Ovary (tissue), 9 donors: Measurements from ENCODE around the gene DNAAF5. TPM values are rescaled to one million over a fixed set of nuclear protein-coding genes. Genes with fewer than 3 reads are reported as not detected.
A peak's percentile ranks its signal among the peaks of the same experiment; 100 is the strongest.

Experiments used
- DNase-seq, 5 donors: peaks; one replicate each; pipeline ENCODE4 v3.0.0-alpha.2; 2019 to 2020
- H3K27ac ChIP-seq, 2 donors: fragments of 200-600 bp; one replicate each; pipeline versions ENCODE4 v1.5.1 to v1.8.0; 2019 to 2022
- H3K27me3 ChIP-seq: fragments of 200-600 bp; one replicate; pipeline ENCODE4 v1.8.0; 2022
- H3K36me3 ChIP-seq: fragments of 200-600 bp; sonication (generic); one replicate; pipeline ENCODE4 v1.5.1; 2019
- H3K4me1 ChIP-seq: one replicate; pipeline ENCODE4 v1.8.1; 2013; ENCODE audit warnings: mild to moderate bottlenecking, moderate library complexity; ENCODE audit not compliant: insufficient read depth
- H3K4me3 ChIP-seq: fragments of 200-600 bp; sonication (generic); one replicate; pipeline ENCODE4 v1.5.1; 2017
- H3K9me3 ChIP-seq, 2 donors: fragments of 200-600 bp in 1 of 2; sonication (generic) in 1 of 2; one replicate each; pipeline versions ENCODE4 v1.5.1 to v1.8.1; 2013 to 2019; ENCODE audit warnings: mild to moderate bottlenecking in 1 of 2, moderate library complexity in 1 of 2
- CTCF ChIP-seq, 3 donors: fragments of 450-650 bp in 2 of 3; fragments of 200-600 bp in 1 of 3; IDR thresholded peaks; one replicate each; pipeline versions ENCODE4 v1.5.1 to v1.8.0; 2016 to 2022; ENCODE audit warnings: antibody characterized with exemption in 3 of 3, mild to moderate bottlenecking in 1 of 3
- EP300 ChIP-seq: sonication (generic); formaldehyde crosslinking; IDR thresholded peaks from one replicate; pipeline ENCODE4 v1.6.1; 2017; ENCODE audit warnings: antibody characterized with exemption
- POLR2A ChIP-seq: fragments of 450-650 bp; IDR thresholded peaks from one replicate; pipeline ENCODE4 v1.6.1; 2017; ENCODE audit warnings: antibody characterized with exemption, mild to moderate bottlenecking, moderate library complexity
- WGBS, 3 donors: extraction: QIAGEN DNeasy Blood & Tissue Kit in 1 of 3; methylation state at CpG; one replicate each; pipeline versions ENCODE4 v1.1.5 to v1.1.7; 2013 to 2017; 5-methylcytosine and 5-hydroxymethylcytosine counted together
- intact Hi-C, 4 donors: fragments of 100-400 bp; cut with DNase I; formaldehyde crosslinking; loops; one replicate each; pipeline versions ENCODE4 v1.11.0 to v1.15.1; 2022 to 2023
- polyA plus RNA-seq, 2 donors: library from polyadenylated mRNA; stranded (reverse); fragments of 200-250 nt in 1 of 2; fragments of 350-450 nt in 1 of 2; fragmentation: Illumina TruSeq in 1 of 2; extraction: RNeasy Lipid Tissue Mini Kit (QIAGEN cat#74804) in 1 of 2; gene quantifications; one replicate each; pipeline ENCODE4 v1.2.3, GENCODE V29; 2013 to 2014
- total RNA-seq, 7 donors: library from RNA; depleted of rRNA in 2 of 7; stranded (reverse); fragments of >200 nt in 2 of 7; fragmentation: NEBNext Ultra II Directional in 3 of 7; extraction: Animal tissue kit (Norgen Biotek cat#: 25700) in 3 of 7; gene quantifications; one replicate each; pipeline versions ENCODE4 v1.1.0 to v1.2.4, GENCODE V29; 2016 to 2023
- donor health status: DM: no; HTN: no; CAD: no; lungs with moderate emphysema.
- donor health status: DM: no; HTN: no; CAD: no.
- donor health status: Bipolar disorder and iron deficiency.
- donor health status: DM: yes; HTN: yes; CAD: no.
- donor health status: DM: no; HTN: no; CAD: no.
- donor health status: DM: yes; HTN: yes; CAD: no.

Gene DNAAF5
- total and polyA plus RNA-seq, 9 donors, result 12.9 to 41.0 (median 21.3) TPM

GRCh38 chr7:825386-825785 is 98.9 kb downstream of the DNAAF5 start:
- no peak for DNase-seq
- peaks cover 21% of the 10 kb centered on the region for H3K4me1 ChIP-seq
- no peak overlapping the region for H3K4me3 ChIP-seq
- H3K27me3 ChIP-seq, result no peaks in the 10 kb centered on the region
- no peaks in the 10 kb centered on the region for H3K9me3 ChIP-seq
- intact Hi-C loops, result no loop called here
- 5 to 8% (median 8%) methylated on average over 6 of the region's 6 CpGs for WGBS, 3 donors
- H3K36me3 ChIP-seq, result no peaks in the 10 kb centered on the region
- peak overlapping the region; percentile 67 to 74 for H3K27ac ChIP-seq
- TF ChIP-seq CTCF (IDR thresholded peaks at IDR 0.05) (no peak), POLR2A (no peak), EP300 (no peak)

GRCh38 chr7:826230-826917 is 99.9 kb downstream of the DNAAF5 start:
- peak in 2 of 5 donors; percentile 44 to 48 for DNase-seq
- H3K4me3 ChIP-seq, result no peak overlapping the region
- no peaks in the 10 kb centered on the region for H3K27me3 ChIP-seq
- H3K4me1 ChIP-seq, result peaks cover 27% of the 10 kb centered on the region
- 43 to 66% (median 60%) methylated on average over 29 of the region's 29 CpGs for WGBS, 3 donors
- TF ChIP-seq CTCF (IDR thresholded peaks at IDR 0.05), result no peak
- no peak for TF ChIP-seq POLR2A
- TF ChIP-seq EP300, result no peak
- intact Hi-C loops, result no loop called here
- H3K27ac ChIP-seq, result peak overlapping the region in 1 of 2 donors; percentile 74
- no peaks in the 10 kb centered on the region for H3K36me3 ChIP-seq
- H3K9me3 ChIP-seq, result no peaks in the 10 kb centered on the region

- 89 to 91% (median 90%) methylated on average over 14 of the region's 14 CpGs for WGBS, 3 donors
Measured at GRCh38 chr7:828793-829561, 102.5 kb downstream of the DNAAF5 start.

GRCh38 chr7:830069-830468 is 103.6 kb downstream of the DNAAF5 start:
- no peak for TF ChIP-seq POLR2A
- no peak for TF ChIP-seq EP300
- no peak for TF ChIP-seq CTCF (IDR thresholded peaks at IDR 0.05)
- peak in 1 of 5 donors; percentile 36 for DNase-seq
- Histone ChIP-seq H3K4me1 (peaks cover 26% of the 10 kb centered on the region), H3K27ac (peak overlapping the region in 1 of 2 donors; percentile 89), H3K9me3 (no peaks in the 10 kb centered on the region), H3K36me3 (no peaks in the 10 kb centered on the region), H3K27me3 (no peaks in the 10 kb centered on the region), H3K4me3 (no peak overlapping the region)
- WGBS, 3 donors, result 74 to 83% (median 78%) methylated on average over 12 of the region's 12 CpGs
- intact Hi-C loops, result loop anchor here in 2 of 4 donors (5.0 to 10.0 kb wide), 3 partner anchors 37 to 45 kb away; no protein-coding TSS in a partner anchor

More at GRCh38 chr7:828793-829561, 102.5 kb downstream of the DNAAF5 start:
- DNase-seq, result peak in 1 of 5 donors; percentile 19
- no peak for TF ChIP-seq POLR2A
- Histone ChIP-seq H3K9me3 (no peaks in the 10 kb centered on the region), H3K4me3 (no peak overlapping the region), H3K36me3 (no peaks in the 10 kb centered on the region), H3K27me3 (no peaks in the 10 kb centered on the region), H3K4me1 (peaks cover 26% of the 10 kb centered on the region), H3K27ac (peak overlapping the region in 1 of 2 donors; percentile 32)
- intact Hi-C loops, result no loop called here
